Measurements from ENCODE around the gene TGFB1I1. TPM values are rescaled to one million over a fixed set of nuclear protein-coding genes. Genes with fewer than 3 reads are reported as not detected.

The TGFB1I1 gene
- total RNA-seq, 1 experiment from 2014 or later: 4.3 TPM

DNA sequence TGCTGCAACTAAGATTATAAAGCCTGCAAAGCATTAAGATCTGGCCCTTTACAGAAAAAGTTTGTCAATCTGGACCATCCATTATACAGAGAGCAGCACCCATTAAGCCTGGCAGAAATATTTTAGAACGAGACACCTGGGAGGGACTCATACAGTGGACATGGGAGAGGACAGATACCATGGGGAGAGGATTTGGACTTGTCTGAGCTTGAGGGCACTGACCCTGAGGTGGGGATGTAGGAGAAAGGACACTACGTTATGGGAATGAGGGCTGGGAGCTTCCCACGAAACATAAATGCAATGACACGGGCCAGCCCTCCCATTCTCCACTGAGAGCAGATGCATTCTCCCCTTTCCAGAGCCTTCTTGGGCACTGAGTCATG is 30.0 kb downstream of the TGFB1I1 start:
- TF ChIP-seq, protein P1, sequence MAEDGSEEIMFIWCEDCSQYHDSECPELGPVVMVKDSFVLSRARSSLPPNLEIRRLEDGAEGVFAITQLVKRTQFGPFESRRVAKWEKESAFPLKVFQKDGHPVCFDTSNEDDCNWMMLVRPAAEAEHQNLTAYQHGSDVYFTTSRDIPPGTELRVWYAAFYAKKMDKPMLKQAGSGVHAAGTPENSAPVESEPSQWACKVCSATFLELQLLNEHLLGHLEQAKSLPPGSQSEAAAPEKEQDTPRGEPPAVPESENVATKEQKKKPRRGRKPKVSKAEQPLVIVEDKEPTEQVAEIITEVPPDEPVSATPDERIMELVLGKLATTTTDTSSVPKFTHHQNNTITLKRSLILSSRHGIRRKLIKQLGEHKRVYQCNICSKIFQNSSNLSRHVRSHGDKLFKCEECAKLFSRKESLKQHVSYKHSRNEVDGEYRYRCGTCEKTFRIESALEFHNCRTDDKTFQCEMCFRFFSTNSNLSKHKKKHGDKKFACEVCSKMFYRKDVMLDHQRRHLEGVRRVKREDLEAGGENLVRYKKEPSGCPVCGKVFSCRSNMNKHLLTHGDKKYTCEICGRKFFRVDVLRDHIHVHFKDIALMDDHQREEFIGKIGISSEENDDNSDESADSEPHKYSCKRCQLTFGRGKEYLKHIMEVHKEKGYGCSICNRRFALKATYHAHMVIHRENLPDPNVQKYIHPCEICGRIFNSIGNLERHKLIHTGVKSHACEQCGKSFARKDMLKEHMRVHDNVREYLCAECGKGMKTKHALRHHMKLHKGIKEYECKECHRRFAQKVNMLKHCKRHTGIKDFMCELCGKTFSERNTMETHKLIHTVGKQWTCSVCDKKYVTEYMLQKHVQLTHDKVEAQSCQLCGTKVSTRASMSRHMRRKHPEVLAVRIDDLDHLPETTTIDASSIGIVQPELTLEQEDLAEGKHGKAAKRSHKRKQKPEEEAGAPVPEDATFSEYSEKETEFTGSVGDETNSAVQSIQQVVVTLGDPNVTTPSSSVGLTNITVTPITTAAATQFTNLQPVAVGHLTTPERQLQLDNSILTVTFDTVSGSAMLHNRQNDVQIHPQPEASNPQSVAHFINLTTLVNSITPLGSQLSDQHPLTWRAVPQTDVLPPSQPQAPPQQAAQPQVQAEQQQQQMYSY (CRISPR knock-in tag; IDR thresholded peaks at IDR 0.05): no peak
- TF ChIP-seq ELF4 (CRISPR knock-in tag; IDR thresholded peaks at IDR 0.05; ENCODE audit: low read depth) (no peak), FOXK1 (CRISPR knock-in tag; IDR thresholded peaks at IDR 0.05) (no peak), CREB1 (CRISPR knock-in tag; IDR thresholded peaks at IDR 0.05) (no peak), ZNF138 (CRISPR knock-in tag; conservative IDR thresholded peaks at IDR 0.05) (no peak), SOX15 (CRISPR knock-in tag; IDR thresholded peaks at IDR 0.05) (no peak), NFATC4 (CRISPR knock-in tag; IDR thresholded peaks at IDR 0.05) (no peak), SP1 (CRISPR knock-in tag; conservative IDR thresholded peaks at IDR 0.05) (no peak), ZBTB21 (CRISPR knock-in tag; IDR thresholded peaks at IDR 0.05; ENCODE audit: borderline replicate concordance) (no peak), IRF2 (CRISPR knock-in tag; IDR thresholded peaks at IDR 0.05; ENCODE audit: borderline replicate concordance, low read depth) (no peak), NR2C2 (CRISPR knock-in tag; IDR thresholded peaks at IDR 0.05) (no peak)
- TF ChIP-seq, protein P2, sequence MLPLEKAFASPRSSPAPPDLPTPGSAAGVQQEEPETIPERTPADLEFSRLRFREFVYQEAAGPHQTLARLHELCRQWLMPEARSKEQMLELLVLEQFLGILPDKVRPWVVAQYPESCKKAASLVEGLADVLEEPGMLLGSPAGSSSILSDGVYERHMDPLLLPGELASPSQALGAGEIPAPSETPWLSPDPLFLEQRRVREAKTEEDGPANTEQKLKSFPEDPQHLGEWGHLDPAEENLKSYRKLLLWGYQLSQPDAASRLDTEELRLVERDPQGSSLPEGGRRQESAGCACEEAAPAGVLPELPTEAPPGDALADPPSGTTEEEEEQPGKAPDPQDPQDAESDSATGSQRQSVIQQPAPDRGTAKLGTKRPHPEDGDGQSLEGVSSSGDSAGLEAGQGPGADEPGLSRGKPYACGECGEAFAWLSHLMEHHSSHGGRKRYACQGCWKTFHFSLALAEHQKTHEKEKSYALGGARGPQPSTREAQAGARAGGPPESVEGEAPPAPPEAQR (CRISPR knock-in tag; IDR thresholded peaks at IDR 0.05): no peak
- TF ChIP-seq, protein P3, sequence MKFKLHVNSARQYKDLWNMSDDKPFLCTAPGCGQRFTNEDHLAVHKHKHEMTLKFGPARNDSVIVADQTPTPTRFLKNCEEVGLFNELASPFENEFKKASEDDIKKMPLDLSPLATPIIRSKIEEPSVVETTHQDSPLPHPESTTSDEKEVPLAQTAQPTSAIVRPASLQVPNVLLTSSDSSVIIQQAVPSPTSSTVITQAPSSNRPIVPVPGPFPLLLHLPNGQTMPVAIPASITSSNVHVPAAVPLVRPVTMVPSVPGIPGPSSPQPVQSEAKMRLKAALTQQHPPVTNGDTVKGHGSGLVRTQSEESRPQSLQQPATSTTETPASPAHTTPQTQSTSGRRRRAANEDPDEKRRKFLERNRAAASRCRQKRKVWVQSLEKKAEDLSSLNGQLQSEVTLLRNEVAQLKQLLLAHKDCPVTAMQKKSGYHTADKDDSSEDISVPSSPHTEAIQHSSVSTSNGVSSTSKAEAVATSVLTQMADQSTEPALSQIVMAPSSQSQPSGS (CRISPR knock-in tag; IDR thresholded peaks at IDR 0.05; ENCODE audit: borderline replicate concordance, low read depth): no peak
- TF ChIP-seq, protein P4, sequence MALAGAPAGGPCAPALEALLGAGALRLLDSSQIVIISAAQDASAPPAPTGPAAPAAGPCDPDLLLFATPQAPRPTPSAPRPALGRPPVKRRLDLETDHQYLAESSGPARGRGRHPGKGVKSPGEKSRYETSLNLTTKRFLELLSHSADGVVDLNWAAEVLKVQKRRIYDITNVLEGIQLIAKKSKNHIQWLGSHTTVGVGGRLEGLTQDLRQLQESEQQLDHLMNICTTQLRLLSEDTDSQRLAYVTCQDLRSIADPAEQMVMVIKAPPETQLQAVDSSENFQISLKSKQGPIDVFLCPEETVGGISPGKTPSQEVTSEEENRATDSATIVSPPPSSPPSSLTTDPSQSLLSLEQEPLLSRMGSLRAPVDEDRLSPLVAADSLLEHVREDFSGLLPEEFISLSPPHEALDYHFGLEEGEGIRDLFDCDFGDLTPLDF (CRISPR knock-in tag; IDR thresholded peaks at IDR 0.05): no peak
- TF ChIP-seq, protein P5, sequence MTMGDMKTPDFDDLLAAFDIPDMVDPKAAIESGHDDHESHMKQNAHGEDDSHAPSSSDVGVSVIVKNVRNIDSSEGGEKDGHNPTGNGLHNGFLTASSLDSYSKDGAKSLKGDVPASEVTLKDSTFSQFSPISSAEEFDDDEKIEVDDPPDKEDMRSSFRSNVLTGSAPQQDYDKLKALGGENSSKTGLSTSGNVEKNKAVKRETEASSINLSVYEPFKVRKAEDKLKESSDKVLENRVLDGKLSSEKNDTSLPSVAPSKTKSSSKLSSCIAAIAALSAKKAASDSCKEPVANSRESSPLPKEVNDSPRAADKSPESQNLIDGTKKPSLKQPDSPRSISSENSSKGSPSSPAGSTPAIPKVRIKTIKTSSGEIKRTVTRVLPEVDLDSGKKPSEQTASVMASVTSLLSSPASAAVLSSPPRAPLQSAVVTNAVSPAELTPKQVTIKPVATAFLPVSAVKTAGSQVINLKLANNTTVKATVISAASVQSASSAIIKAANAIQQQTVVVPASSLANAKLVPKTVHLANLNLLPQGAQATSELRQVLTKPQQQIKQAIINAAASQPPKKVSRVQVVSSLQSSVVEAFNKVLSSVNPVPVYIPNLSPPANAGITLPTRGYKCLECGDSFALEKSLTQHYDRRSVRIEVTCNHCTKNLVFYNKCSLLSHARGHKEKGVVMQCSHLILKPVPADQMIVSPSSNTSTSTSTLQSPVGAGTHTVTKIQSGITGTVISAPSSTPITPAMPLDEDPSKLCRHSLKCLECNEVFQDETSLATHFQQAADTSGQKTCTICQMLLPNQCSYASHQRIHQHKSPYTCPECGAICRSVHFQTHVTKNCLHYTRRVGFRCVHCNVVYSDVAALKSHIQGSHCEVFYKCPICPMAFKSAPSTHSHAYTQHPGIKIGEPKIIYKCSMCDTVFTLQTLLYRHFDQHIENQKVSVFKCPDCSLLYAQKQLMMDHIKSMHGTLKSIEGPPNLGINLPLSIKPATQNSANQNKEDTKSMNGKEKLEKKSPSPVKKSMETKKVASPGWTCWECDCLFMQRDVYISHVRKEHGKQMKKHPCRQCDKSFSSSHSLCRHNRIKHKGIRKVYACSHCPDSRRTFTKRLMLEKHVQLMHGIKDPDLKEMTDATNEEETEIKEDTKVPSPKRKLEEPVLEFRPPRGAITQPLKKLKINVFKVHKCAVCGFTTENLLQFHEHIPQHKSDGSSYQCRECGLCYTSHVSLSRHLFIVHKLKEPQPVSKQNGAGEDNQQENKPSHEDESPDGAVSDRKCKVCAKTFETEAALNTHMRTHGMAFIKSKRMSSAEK (CRISPR knock-in tag; IDR thresholded peaks at IDR 0.05; ENCODE audit: borderline replicate concordance): no peak
- TF ChIP-seq, protein P6, sequence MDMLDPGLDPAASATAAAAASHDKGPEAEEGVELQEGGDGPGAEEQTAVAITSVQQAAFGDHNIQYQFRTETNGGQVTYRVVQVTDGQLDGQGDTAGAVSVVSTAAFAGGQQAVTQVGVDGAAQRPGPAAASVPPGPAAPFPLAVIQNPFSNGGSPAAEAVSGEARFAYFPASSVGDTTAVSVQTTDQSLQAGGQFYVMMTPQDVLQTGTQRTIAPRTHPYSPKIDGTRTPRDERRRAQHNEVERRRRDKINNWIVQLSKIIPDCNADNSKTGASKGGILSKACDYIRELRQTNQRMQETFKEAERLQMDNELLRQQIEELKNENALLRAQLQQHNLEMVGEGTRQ (CRISPR knock-in tag; IDR thresholded peaks at IDR 0.05): no peak
- TF ChIP-seq, protein P7, sequence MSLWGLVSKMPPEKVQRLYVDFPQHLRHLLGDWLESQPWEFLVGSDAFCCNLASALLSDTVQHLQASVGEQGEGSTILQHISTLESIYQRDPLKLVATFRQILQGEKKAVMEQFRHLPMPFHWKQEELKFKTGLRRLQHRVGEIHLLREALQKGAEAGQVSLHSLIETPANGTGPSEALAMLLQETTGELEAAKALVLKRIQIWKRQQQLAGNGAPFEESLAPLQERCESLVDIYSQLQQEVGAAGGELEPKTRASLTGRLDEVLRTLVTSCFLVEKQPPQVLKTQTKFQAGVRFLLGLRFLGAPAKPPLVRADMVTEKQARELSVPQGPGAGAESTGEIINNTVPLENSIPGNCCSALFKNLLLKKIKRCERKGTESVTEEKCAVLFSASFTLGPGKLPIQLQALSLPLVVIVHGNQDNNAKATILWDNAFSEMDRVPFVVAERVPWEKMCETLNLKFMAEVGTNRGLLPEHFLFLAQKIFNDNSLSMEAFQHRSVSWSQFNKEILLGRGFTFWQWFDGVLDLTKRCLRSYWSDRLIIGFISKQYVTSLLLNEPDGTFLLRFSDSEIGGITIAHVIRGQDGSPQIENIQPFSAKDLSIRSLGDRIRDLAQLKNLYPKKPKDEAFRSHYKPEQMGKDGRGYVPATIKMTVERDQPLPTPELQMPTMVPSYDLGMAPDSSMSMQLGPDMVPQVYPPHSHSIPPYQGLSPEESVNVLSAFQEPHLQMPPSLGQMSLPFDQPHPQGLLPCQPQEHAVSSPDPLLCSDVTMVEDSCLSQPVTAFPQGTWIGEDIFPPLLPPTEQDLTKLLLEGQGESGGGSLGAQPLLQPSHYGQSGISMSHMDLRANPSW (CRISPR knock-in tag; conservative IDR thresholded peaks at IDR 0.05; ENCODE audit: low read depth): no peak
- TF ChIP-seq, protein P8, sequence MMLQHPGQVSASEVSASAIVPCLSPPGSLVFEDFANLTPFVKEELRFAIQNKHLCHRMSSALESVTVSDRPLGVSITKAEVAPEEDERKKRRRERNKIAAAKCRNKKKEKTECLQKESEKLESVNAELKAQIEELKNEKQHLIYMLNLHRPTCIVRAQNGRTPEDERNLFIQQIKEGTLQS (CRISPR knock-in tag; conservative IDR thresholded peaks at IDR 0.05): no peak
- TF ChIP-seq, protein P9, sequence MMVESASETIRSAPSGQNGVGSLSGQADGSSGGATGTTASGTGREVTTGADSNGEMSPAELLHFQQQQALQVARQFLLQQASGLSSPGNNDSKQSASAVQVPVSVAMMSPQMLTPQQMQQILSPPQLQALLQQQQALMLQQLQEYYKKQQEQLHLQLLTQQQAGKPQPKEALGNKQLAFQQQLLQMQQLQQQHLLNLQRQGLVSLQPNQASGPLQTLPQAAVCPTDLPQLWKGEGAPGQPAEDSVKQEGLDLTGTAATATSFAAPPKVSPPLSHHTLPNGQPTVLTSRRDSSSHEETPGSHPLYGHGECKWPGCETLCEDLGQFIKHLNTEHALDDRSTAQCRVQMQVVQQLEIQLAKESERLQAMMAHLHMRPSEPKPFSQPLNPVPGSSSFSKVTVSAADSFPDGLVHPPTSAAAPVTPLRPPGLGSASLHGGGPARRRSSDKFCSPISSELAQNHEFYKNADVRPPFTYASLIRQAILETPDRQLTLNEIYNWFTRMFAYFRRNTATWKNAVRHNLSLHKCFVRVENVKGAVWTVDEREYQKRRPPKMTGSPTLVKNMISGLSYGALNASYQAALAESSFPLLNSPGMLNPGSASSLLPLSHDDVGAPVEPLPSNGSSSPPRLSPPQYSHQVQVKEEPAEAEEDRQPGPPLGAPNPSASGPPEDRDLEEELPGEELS (CRISPR knock-in tag; IDR thresholded peaks at IDR 0.05): no peak

More for the DNA sequence above, 30.0 kb downstream of the TGFB1I1 start:
- CTCF ChIA-PET: interaction anchor here (0.8 to 3.0 kb wide), 3 partner anchors 13 to 41 kb away, joined by 6 to 12 read pairs (median 10); no protein-coding TSS in a partner anchor
- peaks cover 24% of the 10 kb centered on the region for H3K4me1 Mint-ChIP-seq
- H3K4me3 Mint-ChIP-seq: peak overlapping the region; percentile 2; the same call in 1 of the 2 replicates
- no peaks in the 10 kb centered on the region for H3K27me3 Mint-ChIP-seq (ENCODE audit: low read depth)
- ATAC-seq: no peak
- POLR2A ChIA-PET: interaction anchor here (1.0 kb wide), 1 partner anchor 27 kb away, joined by 3 read pairs; no protein-coding TSS in a partner anchor
- H3K9me3 Mint-ChIP-seq: no peaks in the 10 kb centered on the region
- no peak overlapping the region for H3K27ac Mint-ChIP-seq
- H3K36me3 Mint-ChIP-seq: peaks cover 10% of the 10 kb centered on the region
- DNase-seq (ENCODE audit: low spot score): no peak

Measured in WTC11 (cell line).